Measurements from ENCODE around the gene APEH.

Gene APEH

DNA sequence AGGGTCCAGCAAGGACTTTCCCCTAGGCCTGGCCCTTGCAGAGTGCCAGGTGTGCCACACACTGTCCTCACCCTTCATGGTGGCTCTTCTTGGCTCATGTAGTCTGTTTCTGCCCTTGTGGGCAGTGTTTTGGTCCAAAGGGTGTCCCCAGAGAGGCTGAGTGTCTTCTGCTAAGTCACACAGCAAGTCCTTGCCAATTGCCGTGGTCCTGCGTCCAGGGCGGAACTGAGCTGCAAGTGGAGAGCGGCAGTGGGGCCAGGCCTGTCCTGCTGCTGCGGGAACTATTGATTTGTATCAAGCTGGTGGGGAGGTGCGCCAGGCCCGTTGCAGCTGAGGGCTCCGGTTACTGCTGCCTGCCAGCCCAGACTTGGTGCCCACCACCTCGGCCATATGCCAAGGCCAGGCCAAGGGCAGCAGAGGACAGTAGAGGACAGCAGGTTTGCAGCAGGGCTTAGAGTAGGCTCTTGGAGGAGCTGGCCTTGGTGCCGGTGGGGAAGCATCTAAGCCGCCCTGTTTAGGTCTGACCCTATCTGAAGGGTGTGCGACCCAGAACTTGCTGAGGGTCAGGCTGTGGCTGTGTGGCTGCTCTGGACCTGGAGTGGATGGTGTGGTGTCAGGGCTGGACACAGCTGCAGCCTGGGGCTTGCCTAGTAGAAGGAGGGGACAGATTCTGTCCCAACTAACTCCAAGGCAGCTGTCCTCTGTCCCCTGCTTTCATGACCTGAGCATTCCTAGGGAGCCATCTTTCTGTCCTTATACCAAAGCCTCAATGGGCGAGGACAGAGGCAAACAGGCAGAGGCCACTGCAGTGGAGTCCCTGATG, 40.8 kb downstream of the APEH start:
- no peak for DNase-seq (ENCODE audit: low spot score)

DNA sequence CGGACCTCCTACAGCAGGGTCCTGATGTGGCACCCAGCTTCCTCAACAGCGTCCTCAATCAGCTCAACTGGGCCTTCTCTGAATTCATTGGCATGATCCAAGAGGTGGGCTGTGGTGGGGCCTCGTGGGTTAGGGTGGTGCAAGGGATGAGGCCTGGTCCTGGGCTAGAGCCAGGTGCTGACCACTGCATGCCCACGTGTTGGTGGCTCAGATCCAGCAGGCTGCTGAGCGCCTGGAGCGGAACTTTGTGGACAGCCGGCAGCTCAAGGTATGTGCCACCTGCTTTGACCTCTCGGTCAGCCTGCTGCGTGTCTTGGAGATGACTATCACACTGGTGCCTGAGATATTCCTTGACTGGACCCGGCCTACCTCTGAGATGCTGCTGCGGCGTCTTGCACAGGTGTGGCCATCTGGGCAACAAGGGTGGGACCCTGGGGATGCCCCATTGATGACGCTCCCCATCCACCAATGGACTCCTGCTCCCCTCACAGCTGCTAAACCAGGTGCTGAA, 41.5 kb downstream of the APEH start:
- DNase-seq (ENCODE audit: low spot score): no peak

DNA sequence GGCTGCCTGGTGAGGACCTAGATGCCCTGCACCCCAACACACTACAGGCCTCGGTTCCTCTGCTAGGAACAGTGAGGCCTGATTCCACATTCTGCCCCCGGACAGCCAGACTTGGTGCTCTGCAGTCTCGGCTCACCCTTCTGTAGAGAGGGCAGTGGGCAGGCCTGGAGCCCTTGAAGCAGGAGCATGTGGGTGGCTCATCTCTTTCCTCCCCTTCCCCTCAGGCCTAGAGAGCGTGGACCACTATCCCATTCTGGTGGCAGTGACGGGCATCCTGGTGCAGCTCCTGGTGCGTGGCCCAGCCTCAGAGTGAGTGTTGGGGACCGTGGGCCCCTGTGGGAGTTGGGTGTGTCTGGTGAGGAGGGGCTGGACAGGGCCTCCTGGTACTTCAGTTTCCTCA, 42.0 kb downstream of the APEH start:
- no peak for DNase-seq (ENCODE audit: low spot score)

DNA sequence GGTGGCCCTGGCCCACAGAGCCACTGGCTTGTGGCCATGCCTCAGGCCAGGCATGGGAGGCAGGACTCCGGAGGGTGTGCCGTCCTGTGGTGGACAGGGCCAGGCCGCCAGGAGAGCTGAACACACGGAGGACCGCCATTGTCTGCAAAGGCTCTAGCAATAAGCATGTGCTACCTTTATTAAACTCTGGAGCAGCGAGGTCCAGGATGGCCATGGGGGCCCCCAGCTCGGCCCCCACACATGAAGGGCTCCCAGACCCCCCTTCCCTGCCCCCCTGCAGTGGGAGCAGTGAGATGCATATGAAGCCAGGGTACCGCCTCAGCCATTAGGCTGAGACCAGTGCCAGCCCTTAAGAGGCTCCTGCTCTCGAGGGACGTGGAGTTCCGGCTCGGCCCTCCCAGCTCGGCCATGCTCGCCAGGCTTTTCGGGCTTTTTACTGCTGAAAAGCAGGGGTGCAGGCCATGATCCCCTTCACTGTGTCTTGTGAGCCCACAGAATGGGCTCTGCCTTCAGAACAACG, 42.6 kb downstream of the APEH start:
- DNase-seq (ENCODE audit: low spot score): no peak

DNA sequence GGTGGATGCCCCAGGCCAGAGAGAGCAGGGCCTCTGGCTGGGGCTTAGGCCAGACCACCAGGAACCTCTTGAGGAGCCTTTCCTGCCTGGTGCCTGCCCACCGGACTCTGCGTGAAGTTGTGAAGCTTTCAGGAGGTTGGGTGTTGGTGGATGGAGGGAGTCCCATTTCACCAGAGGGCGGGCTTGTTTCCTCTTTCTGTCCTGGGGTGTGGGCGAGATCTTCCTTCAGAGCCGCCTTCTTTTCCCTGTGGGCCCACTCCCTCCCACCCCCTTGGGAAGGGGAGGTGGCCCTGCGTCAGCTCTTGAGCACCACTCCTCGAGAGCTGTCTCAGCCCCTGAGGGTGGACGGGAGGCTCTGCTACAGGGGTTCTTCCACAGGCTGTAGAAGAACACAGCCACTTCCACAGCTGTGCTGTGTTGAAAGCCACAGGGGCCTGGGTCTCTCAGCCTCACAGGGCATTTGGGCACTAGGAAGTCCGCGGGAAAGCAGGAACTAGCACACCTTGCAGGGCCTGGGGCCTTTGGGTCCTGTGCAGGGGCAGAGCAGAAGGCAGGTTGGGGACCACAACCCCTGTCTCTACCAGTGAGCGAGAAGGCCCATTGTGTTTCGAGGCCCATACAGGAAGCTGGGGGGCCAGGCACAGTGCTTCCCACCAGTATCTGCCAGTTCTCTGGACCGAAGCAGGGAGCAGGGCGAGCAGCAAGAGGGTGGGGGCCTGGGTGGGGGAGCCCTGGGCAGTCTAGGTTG, 43.2 kb downstream of the APEH start:
- DNase-seq (ENCODE audit: low spot score): no peak

DNA sequence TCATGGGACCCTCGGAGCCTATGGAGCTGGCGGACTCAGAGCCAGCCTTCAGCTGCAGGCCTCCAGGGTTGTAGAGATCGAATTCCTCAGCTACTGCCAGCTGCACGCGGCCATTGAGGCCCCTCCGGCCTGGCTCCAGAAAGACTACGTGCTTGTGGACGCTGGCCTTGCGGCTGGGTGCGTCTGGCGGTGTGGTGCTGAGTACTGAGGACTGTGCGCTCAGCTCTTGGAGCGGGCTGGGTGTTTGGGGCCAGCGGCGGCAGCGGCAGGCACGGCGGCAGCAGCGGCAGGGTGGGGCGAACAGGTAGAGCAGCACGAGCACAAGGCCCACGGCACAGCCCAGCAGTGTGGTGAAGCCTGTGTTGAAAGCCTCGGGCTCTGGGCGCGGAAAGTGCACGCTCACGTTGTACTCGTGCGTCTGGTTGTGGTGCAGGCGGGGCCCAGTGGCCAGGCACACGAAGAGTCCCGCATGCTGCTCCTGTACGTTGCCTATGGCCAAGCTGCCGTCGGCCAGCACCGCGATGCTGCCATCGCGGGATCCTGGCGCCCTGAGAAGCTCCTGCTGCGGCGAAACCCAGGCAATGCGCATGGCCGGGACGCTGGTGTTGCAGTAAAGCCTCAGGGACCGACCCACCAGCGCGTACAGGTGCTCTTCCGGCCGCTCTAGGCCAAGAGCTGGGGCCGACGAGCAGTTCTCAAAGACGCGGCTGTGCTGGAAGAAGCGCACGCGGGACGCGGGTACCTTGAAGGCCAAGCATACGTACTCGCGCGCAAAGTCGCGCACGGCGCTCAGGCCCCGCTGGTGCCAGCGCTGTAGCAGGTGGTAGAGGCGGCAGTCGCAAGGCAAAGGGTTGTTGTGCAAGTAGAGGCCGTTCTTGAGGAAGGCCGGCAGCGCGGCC, 44.1 kb downstream of the APEH start:
- DNase-seq (ENCODE audit: low spot score): no peak

DNA sequence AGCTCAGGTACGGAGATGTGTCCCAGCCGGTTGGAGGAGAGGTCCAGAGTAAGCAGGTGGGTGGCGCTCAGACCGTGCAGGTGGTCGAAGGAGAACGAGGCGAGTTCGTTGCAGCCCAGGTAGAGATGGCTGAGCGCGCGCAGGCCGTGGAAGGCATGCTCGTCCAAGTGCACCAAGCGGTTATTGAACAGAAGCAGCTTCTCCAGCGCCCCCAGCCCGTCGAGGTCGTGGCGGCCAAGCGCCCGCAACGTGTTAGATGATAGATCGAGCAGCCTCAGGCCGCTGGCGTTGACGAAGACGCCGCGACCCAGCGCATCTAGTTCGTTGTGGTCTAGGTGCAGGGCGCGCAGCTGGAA, 44.7 kb downstream of the APEH start:
- DNase-seq (ENCODE audit: low spot score): no peak

DNA sequence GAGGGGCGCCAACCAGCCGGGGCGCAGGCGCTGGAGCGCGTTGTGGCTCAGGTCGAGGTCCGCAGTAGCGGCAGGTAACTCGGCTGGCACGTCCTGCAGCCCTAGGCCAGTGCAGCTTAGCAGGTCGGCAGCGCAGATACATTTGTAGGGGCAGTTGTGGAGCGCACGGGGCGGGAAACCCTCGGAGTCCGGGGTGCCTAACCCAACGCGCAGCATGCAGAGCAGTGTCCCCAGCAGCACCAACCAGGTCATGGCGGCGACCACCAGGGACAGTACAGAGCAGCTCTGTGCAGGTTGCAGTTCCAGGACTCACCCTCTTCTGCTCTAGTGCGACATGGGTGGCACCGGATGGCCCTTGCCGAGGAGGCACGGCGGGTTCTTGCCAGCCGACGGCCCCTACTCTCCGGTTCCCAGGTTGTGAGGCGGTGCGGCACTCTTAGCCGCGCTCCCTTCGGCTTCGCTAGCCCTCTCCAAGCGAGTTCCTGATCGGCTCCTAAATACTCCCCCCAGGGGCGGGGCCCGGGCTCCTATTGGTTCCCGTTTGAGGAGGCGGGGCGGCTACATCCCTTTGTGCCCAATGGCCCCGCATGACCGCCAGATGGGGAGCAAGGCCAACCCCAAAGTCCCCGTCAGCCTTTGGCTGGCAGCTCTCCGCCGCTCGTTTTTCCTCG, 45.2 kb downstream of the APEH start, which contains the start of gene AMIGO3:
Gene AMIGO3 (minus strand): TSS at position 471 of the 671 bp plus-strand sequence. CDS start 219 bp downstream, at position 252.
- DNase-seq (ENCODE audit: low spot score): peak; percentile 98

DNA sequence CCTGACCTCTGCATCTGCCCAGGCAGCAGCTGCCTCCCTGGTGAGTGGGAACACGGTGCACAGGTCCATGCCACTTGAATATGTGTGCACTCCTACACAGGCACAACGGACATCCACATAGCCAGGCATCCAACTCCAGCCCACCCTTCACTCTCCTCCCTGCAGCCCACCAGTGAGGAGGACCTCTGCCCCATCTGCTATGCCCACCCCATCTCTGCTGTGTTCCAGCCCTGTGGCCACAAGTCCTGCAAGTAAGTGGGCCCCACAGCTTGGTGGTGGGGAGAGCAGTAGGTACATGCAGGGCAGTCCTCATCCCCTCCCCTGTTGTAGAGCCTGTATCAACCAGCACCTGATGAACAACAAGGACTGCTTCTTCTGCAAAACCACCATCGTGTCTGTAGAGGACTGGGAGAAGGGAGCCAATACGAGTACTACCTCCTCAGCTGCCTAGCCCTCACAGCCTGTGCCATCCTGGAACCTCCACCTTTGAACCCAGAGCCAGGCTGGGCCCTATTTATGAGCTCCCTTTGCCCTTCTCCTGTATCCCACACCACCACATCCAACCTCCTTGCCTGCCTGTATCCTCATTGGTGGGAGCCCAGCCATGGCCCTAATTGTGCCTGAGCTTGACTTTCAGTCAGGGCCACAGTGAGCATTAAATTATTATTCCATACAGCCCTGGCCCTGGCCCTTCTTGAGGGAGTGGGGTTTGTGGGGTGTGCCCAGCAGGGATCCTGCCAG, 46.9 kb downstream of the APEH start:
- no peak for DNase-seq (ENCODE audit: low spot score)

DNA sequence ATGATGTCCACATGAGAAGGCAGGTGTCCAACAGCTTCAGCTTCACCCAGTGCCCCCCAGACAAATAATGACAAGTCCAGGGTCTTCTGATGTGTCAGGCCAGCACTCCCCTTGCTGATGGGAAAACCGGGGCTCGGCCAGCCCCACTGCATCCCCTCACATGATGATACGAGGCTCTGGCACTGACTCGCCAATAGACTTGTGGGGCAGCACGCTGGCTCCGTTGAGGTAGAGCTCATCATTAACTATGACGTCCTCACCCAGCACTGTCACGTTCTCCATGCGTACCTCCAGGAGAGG, 47.4 kb downstream of the APEH start:
- no peak for DNase-seq (ENCODE audit: low spot score)

DNA sequence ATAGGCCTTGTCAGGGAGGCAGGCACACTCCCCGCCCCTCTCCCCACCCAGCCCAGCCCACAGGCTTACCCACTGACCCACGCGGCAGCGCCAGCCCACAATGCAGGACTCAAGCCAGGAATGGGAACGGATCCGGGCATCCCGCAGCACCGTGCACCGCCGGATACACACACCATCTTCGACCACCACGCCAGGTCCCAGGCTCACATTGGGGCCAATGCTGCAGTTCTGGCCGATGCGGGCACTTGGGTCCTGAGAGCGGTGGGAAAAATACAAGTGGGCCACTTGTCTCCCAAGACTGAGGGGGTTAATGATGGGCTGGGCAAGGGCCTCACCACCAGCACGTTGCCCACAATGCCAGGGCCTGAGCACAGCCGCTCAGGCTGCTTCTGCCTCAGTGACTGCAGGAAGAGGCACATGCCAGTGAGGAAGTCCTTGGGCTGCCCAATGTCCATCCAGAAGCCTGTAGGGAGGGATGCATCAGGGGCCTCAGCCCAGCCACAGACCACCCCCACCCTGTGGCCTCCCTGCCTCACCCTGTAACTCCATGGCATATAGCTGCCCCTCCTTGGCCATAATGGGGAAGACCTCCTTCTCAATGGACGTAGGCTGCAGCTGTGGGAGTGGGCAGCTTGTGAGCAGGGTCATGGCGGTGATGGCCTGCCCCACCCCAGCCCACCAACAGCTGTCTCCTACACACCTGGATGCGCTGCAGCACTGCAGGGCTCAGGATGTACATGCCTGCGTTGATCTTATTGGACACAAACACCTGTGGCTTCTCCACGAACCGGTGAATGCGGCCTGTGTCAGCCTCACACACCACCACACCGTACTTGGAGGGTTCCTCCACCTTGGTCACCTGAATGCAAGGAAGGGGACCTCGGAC, 48.0 kb downstream of the APEH start:
- DNase-seq (ENCODE audit: low spot score): no peak

DNA sequence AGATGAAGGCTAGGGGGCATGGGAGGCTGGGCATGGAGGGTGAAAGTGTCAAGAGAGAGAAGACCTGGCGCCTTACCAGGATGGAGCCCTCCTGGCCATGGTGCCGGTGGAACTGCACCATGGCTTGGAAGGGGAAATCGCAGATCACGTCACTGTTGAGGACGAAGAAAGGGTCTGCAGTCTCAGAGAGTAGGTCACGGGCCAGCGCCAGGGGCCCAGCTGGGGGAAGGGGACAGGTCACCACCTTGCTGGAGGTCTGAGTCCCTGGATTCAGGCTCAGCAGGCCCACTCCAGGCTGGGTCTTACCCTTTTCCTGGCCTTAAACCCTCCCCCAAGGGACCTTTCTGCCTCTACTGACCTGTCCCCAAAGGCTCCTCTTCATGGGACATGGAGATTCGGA, 48.7 kb downstream of the APEH start:
- no peak for DNase-seq (ENCODE audit: low spot score)

DNA sequence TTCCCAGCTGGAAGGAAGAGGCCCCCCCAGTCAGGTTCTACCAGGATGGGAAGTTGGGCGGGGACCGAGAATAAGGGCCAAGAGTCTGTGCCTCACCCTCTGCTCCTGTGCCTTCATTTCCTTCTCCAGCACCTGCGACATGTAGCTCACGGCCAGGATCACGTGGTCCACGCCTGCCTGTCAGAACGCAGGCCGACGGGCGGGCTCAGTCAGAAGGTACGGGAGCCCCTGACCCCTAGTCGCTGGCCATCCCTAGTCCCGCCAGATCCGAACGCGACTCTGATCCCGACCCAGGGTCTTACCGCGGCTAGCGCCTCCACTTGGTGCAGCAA, 49.1 kb downstream of the APEH start:
- DNase-seq (ENCODE audit: low spot score): peak; percentile 28

DNA sequence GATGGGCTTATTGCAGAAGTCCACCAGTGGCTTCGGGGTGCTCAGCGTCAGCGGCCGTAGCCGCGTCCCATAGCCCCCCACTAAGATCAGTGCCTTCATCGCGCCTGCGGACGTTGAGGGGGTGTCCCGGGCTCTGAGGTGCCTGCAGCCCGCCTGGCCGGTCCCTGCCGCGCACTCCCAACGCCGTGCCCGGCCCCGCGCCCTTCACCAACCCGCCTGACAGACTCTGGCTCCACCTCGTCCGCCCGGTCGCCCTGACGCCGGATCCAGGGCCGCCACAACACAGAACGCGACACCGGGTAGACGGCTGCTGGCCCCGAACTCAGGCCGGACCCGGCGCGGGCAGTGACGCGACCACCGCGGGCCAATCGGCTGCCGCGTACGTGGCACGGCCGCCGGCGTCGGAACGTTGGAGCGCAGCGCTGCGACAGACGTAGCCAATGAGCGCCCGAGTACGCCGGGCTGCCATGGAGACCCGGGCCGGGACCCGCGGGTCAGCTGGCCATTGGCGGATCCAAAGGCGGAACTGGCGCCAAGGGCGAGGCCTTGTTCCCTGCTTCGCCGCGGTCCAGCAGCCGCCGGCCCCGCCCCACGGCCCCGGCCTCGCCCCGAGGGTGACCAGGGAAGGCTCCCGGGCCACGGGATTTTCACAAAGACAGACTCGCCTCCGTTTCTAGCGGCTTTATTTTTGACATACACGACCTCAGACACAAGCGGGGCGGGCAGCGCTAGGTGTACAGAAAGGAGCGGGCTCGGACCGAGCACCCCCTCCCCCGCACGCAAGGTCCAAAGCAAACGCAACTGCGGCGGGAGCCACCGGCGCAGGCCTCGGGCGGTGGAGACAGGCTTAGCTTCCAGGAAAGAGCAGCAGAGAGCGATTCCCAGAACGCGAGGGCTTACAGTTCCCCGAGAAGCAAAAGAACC, 49.7 kb downstream of the APEH start, which contains the start of gene GMPPB:
Gene GMPPB (minus strand): TSS at position 324 of the 924 bp plus-strand sequence. CDS start 225 bp downstream, at position 99.
- DNase-seq (ENCODE audit: low spot score): peak; percentile 99

DNA sequence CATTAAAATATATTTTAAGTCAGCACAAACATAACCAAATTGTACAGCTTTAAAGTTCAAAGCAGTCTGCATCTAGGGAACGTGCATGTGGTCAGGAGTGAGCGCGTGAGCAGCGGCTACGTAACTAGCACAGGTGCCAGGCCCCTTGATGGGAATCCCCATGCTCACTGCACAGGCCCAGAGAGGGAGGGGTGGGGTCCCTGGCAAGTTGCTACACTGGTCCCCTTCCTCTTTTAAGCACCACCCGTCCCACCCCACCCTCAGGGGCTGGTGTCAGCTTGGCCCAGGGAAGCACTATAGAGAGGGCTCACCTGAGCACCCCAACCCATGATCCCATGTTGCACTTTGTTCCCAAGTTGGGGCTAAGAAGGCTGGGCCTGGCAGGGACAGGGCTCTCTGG, 50.4 kb downstream of the APEH start:
- DNase-seq (ENCODE audit: low spot score): no peak

DNA sequence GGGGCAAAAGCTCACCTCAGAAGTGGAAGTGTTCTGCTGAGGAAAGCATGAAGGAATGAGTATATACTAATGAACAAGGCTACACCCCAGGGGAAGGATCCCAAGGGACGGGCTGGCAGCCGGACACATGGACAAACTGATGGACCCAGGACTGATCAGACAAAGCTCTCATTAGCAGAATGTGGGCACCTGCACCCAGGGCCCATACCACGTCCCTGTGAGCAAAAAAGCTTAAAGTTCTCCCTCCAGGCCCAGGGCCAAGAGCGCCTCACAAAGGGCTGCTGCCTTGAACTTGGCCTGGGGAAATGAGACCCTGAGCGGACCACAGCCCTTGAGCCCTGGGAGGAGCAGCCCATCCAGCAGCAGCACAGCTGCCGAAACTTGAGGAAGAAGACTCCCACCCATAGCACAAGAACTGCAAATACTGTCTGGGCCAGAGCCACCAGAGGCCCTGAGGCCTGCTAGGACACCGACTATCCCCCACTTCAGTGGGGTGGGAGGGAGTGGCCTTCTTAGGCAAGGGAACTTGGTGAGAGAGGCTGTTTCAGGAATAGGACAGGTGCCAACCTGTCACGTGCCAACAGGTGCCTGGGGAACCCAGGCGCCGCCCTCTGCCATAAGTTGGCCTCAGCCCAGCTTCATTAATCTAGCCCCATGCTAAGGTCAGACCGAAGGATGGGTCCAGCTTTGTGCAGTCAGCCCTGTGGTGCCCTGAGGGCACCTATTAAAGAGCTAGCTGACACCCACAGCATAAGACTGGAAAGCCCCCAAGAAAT, 51.9 kb downstream of the APEH start:
- DNase-seq (ENCODE audit: low spot score): no peak

DNA sequence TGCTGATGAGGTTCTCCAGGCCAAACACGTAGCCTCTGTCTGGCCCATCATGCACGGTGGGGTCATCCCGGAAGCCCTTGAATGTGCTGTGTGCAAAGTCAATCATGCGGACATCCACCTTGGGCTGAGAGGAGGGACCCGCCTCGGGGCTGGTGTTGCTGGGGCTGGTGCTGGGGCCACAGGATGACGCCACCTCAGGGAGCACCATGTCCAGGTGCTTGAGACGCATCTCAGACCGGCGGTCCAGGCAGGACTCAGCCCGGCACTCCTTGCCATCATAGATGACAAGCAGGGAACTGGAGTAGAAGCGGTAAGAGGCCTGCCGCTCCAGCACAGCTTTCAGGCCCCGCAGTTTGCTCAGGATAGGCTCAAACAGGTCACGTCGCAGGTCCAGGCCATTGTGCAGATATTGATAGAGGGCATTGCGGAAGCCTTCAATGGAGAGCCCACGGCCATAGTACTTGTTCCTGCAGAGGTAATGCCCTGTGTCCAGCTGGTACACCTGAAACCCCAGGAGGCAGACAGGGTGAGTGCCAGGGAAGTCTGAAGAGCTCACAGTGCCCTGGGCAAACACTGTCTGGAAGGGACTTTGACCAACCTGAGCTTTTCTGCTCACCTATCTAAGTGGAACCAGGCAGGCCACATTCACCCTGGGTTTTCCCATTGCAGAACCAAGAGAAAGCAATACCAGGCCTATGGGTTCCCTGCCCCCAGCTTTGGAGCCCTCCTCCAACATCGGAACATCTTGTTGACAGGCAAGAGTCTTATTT, 53.2 kb downstream of the APEH start:
- no peak for DNase-seq (ENCODE audit: low spot score)

All from AG08395 (cell line).